Tibial nerve (tissue), 4 donors: ENCODE measurements around the gene SPINK8. TPM values are rescaled to one million over a fixed set of nuclear protein-coding genes. Genes with fewer than 3 reads are reported as not detected.
"Not testable (repeated sequence)": the region's sequence is repeated elsewhere in the genome, so short reads cannot be mapped to it uniquely, and the experiment has no call there.

ENCODE experiments used
- DNase-seq, 2 donors: peaks; one replicate each; pipeline ENCODE4 v3.0.0-alpha.2; 2019; ENCODE audit warnings: low spot score in 2 of 2
- H3K27ac ChIP-seq, 4 donors: fragments of 200-600 bp; sonication (generic) in 3 of 4; one replicate each; pipeline ENCODE4 v1.5.1; 2017 to 2019; ENCODE audit warnings: mild to moderate bottlenecking in 1 of 4
- H3K27me3 ChIP-seq, 2 donors: fragments of 200-600 bp; sonication (generic) in 1 of 2; one replicate each; pipeline versions ENCODE4 v1.5.1 to v1.6.0; 2017 to 2019
- H3K36me3 ChIP-seq, 3 donors: fragments of 200-600 bp; sonication (generic); one replicate each; pipeline ENCODE4 v1.5.1; 2018 to 2019
- H3K4me1 ChIP-seq, 4 donors: fragments of 200-600 bp; sonication (generic) in 3 of 4; one replicate each; pipeline ENCODE4 v1.5.1; 2017 to 2019
- H3K4me3 ChIP-seq, 4 donors: fragments of 200-600 bp; sonication (generic) in 3 of 4; one replicate each; pipeline ENCODE4 v1.5.1; 2017 to 2019; ENCODE audit warnings: mild to moderate bottlenecking in 1 of 4, moderate library complexity in 1 of 4
- H3K9me3 ChIP-seq, 4 donors: fragments of 200-600 bp; sonication (generic) in 3 of 4; one replicate each; pipeline ENCODE4 v1.5.1; 2017 to 2019
- CTCF ChIP-seq, 5 experiments: fragments of 200-600 bp in 3 of 5; fragments of 450-650 bp in 2 of 5; sonication (generic) in 3 of 5; IDR thresholded peaks; one replicate each; pipeline ENCODE4 v1.5.1; 2016 to 2019; ENCODE audit warnings: antibody characterized with exemption in 5 of 5, mild to moderate bottlenecking in 3 of 5, moderate library complexity in 2 of 5
- EP300 ChIP-seq, 2 donors: sonication (generic); formaldehyde crosslinking; IDR thresholded peaks; one replicate each; pipeline ENCODE4 v1.6.1; 2017; ENCODE audit warnings: antibody characterized with exemption in 2 of 2, mild to moderate bottlenecking in 1 of 2
- POLR2A ChIP-seq, 2 donors: fragments of 450-650 bp; IDR thresholded peaks; one replicate each; pipeline ENCODE4 v1.6.1; 2017; ENCODE audit warnings: antibody characterized with exemption in 2 of 2, mild to moderate bottlenecking in 2 of 2, moderate library complexity in 2 of 2
- WGBS, 2 donors: methylation state at CpG; one replicate each; pipeline ENCODE4 v1.1.5; 2018; 5-methylcytosine and 5-hydroxymethylcytosine counted together
- total RNA-seq, 4 donors: library from RNA; depleted of rRNA; stranded (reverse); fragments of >200 nt; gene quantifications; one replicate each; pipeline ENCODE4 v1.1.0, GENCODE V29; 2016

The SPINK8 gene
- total RNA-seq, 4 donors from 2014 or later, result not detected

- TF ChIP-seq CTCF (IDR thresholded peaks at IDR 0.05) (no peak), POLR2A (IDR thresholded peaks at IDR 0.05) (no peak), EP300 (IDR thresholded peaks at IDR 0.05) (no peak)
- WGBS, 2 donors, result 84 to 87% methylated on average over 8 of the region's 8 CpGs
- Histone ChIP-seq H3K9me3 (no peaks in the 10 kb centered on the region), H3K27me3 (no peaks in the 10 kb centered on the region), H3K4me1 (no peaks in the 10 kb centered on the region), H3K4me3 (no peak overlapping the region), H3K36me3 (no peaks in the 10 kb centered on the region), H3K27ac (no peak overlapping the region)
- DNase-seq, result no peak
Observed at GRCh38 chr3:48343432-48343831, 10.0 kb upstream of the SPINK8 start.

- WGBS, 2 donors, result 67 to 71% methylated on average over 4 of the region's 4 CpGs
- TF ChIP-seq EP300 (IDR thresholded peaks at IDR 0.05), result no peak
- TF ChIP-seq CTCF (IDR thresholded peaks at IDR 0.05), result no peak
- TF ChIP-seq POLR2A (IDR thresholded peaks at IDR 0.05), result no peak
- H3K4me3 ChIP-seq, result no peak overlapping the region
- no peaks in the 10 kb centered on the region for H3K9me3 ChIP-seq
- no peaks in the 10 kb centered on the region for H3K36me3 ChIP-seq
- H3K4me1 ChIP-seq, result no peaks in the 10 kb centered on the region
- no peaks in the 10 kb centered on the region for H3K27me3 ChIP-seq
- no peak overlapping the region for H3K27ac ChIP-seq
- DNase-seq, result no peak
Observed at GRCh38 chr3:48338635-48339034, 5.2 kb upstream of the SPINK8 start.

- not testable (repeated sequence) for H3K4me3 ChIP-seq, H3K27me3 ChIP-seq, DNase-seq, H3K4me1 ChIP-seq, H3K36me3 ChIP-seq, H3K27ac ChIP-seq, H3K9me3 ChIP-seq
- WGBS, 2 donors, result 73 to 81% methylated on average over 5 of the region's 5 CpGs
Observed at GRCh38 chr3:48337536-48337935, 4.1 kb upstream of the SPINK8 start.

- not testable (repeated sequence) for DNase-seq, H3K4me3 ChIP-seq, H3K27ac ChIP-seq, H3K9me3 ChIP-seq, H3K36me3 ChIP-seq, H3K4me1 ChIP-seq, H3K27me3 ChIP-seq
- WGBS, 2 donors, result 64 to 83% methylated on average over 9 of the region's 9 CpGs
Observed at GRCh38 chr3:48335286-48335685, 1.8 kb upstream of the SPINK8 start.

GRCh38 chr3:48334605-48335004 lies 1.1 kb upstream of the SPINK8 start:
- no peak for TF ChIP-seq EP300 (IDR thresholded peaks at IDR 0.05)
- no peak for TF ChIP-seq POLR2A (IDR thresholded peaks at IDR 0.05)
- TF ChIP-seq CTCF (IDR thresholded peaks at IDR 0.05), result no peak
- Histone ChIP-seq H3K4me1 (no peaks in the 10 kb centered on the region), H3K36me3 (no peaks in the 10 kb centered on the region), H3K27ac (no peak overlapping the region), H3K4me3 (no peak overlapping the region), H3K9me3 (no peaks in the 10 kb centered on the region), H3K27me3 (no peaks in the 10 kb centered on the region)
- 78% methylated on average over 3 of the region's 3 CpGs for WGBS, 2 donors
- DNase-seq, result no peak

GRCh38 chr3:48331706-48332435 lies 1.6 kb downstream of the SPINK8 start:
- DNase-seq, H3K4me3 ChIP-seq, H3K27me3 ChIP-seq, H3K36me3 ChIP-seq, H3K4me1 ChIP-seq, H3K27ac ChIP-seq, H3K9me3 ChIP-seq: not testable (repeated sequence)
- 90 to 95% methylated on average over 10 of the region's 10 CpGs for WGBS, 2 donors

- H3K9me3 ChIP-seq, result peaks cover 0 to 26% (median 1%) of the 10 kb centered on the region in 4 donors
- no peaks in the 10 kb centered on the region for H3K27me3 ChIP-seq
- H3K36me3 ChIP-seq, result no peaks in the 10 kb centered on the region
- 34 to 47% methylated on average over 2 of the region's 2 CpGs for WGBS, 2 donors
- no peak overlapping the region for H3K4me3 ChIP-seq
- no peaks in the 10 kb centered on the region for H3K4me1 ChIP-seq
- TF ChIP-seq EP300 (IDR thresholded peaks at IDR 0.05) (no peak), CTCF (IDR thresholded peaks at IDR 0.05) (no peak), POLR2A (IDR thresholded peaks at IDR 0.05) (no peak)
- DNase-seq, result no peak
- H3K27ac ChIP-seq, result no peak overlapping the region
Observed at GRCh38 chr3:48320996-48321395, 12.5 kb downstream of the SPINK8 start.
